Inflammatory macrophage treated with lipopolysaccharide for 4 hours (primary cell): ENCODE measurements around the gene MYO16.
"Not testable (repeated sequence)": the region's sequence is repeated elsewhere in the genome, so short reads cannot be mapped to it uniquely, and the experiment has no call there.

Experiments
- DNase-seq: peaks from one replicate; pipeline ENCODE4 v3.0.0-alpha.2; 2020

Gene MYO16

DNA sequence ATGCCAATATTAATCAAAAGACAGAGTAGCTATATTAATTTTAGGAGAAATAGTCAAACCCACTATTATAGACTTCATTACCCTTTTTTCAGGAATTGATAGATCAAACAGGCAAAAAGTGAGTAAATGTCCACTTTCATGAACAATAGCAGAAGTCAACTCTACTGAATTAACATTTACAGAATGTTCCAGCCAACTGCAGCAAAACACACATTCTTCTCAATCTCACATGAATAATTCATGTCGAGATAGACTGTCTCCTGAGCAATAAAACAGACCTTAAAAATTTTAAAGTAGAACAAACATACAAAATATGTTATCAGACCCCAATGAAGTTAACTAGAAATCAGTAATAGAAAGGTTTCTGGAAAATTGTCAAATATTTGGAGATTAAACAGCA is 118.4 kb downstream of the MYO16 start:
- DNase-seq = no peak

DNA sequence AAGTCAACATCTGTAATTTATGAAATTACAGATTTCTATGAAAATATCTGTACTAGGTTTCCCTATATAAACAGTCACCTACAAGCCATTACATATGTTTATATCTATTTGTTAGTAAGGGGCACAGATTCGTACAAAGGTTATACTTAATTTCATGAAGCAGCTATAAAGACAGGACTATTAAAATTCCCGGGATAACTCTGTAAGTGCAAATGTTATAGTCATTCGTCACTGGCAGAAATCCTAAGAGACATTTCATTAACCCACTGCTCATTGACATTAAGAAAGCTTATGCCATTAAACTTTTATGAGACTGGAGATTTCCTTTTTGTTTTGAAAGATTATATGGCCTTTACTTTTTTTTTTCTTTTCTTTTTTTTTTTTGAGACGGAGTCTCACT is 122.9 kb downstream of the MYO16 start:
- no peak for DNase-seq

- DNase-seq = no peak
These were observed 125.7 kb downstream of the MYO16 start for GRCh38 chr13:108755083-108755482.

GRCh38 chr13:108760129-108760528 is 130.7 kb downstream of the MYO16 start:
- no peak for DNase-seq

- DNase-seq = no peak
These were observed 131.1 kb downstream of the MYO16 start for GRCh38 chr13:108760541-108760940.

DNA sequence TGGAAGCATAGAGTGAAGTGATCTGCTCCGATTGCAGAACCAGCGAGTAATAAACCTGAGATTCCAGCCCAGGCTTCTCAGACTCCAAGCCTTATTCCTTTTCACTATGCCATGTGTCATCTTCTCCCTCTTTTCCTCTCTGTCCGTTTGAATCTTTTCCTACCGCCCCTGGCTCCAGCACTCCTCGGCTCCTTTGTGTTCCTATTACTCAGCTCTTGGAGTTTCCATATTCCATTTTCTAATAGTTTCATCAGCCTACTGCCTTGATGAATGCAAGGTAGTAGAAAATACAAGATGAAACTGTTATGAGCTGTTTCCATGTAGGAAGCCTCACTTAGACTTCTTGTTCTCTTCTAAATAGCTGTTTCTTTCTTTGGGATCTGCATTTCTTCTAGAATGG is 138.6 kb downstream of the MYO16 start:
- DNase-seq = no peak

GRCh38 chr13:108769213-108770070 is 140.0 kb downstream of the MYO16 start:
- no peak for DNase-seq

GRCh38 chr13:108775597-108775996 is 146.2 kb downstream of the MYO16 start:
- DNase-seq = no peak

DNA sequence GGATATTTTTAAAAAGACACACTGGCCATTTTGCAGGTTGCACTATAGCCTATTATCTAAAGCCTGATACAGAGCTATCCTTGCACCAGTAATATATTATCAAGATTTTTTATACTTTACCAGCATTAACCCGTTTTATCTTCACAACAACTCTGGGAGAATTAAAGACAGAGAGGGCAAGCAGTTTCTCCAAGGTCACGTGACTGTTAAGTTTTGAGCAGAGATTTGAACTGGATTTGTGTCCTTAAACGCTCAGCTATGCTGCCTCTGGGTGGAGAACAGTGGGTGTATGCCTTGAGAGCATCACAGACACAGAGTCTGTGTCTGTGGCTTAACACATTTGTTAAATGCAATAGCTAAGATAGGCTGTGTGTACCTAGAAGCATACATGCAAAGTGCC is 147.2 kb downstream of the MYO16 start:
- DNase-seq = no peak

GRCh38 chr13:108777421-108778420 is 148.3 kb downstream of the MYO16 start:
- DNase-seq = no peak

DNA sequence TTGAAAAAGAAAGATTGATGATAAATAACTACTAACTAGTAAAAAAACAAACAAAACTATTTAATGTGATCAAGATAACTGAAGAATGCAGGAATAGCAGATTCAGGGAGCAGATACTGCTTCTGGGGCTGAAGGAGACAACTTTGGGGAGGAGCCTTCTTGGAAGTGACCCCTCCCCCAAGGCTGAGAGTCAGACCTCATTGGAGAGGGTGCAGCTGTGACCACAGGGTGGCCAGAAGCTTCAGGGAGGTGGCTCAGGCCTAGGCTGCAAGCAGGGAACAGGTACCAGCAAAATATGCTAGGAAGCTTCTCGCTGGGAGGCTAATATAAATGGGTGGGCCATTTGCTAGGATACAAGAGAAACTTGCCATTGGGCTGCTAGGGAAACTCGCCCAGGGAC is 149.9 kb downstream of the MYO16 start:
- no peak for DNase-seq

DNA sequence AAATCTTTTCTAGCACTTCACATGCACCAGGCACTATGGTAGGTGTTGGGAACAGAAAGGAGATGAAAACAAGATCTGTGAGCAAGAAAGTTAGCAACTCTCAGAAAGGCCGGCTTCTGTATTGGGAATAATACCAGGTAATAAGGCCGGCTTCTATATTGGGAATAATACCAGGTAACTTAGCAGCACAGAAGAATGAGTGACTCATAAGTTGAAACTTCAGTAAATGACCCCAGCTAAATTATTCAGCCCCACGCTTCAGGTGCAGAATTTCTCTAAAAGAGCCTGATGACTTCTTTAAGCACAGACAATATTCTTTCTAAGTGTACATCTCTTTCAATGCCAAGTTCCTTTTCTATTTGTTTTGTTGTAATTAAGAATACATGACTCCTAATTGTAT is 151.3 kb downstream of the MYO16 start:
- DNase-seq = no peak

DNA sequence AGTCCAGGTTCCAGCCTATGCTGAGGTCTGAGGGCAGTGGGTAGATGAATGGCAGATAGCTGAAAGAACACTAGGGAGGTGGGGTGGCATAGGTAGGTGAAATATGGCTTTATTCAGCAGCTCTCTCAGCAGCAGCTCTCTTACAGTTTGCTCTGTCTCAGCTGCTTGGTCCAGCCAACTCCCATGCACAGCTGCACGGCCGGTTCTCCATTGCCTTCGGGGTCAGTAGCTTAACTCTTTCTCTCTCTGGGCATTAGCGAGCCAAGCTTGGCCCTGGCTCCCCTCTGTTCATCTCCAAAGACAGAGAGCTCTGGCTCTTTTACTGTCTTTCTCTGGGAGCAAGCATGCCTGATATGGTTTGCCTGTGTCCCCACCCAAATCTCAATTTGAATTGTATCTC is 151.9 kb downstream of the MYO16 start:
- no peak for DNase-seq

GRCh38 chr13:108782480-108782879 is 153.1 kb downstream of the MYO16 start:
- not testable (repeated sequence) for DNase-seq

GRCh38 chr13:108785844-108786243 is 156.4 kb downstream of the MYO16 start:
- no peak for DNase-seq

GRCh38 chr13:108786456-108787200 is 157.2 kb downstream of the MYO16 start:
- DNase-seq = no peak

- DNase-seq = no peak
These were observed 158.4 kb downstream of the MYO16 start for GRCh38 chr13:108787700-108788414.

DNA sequence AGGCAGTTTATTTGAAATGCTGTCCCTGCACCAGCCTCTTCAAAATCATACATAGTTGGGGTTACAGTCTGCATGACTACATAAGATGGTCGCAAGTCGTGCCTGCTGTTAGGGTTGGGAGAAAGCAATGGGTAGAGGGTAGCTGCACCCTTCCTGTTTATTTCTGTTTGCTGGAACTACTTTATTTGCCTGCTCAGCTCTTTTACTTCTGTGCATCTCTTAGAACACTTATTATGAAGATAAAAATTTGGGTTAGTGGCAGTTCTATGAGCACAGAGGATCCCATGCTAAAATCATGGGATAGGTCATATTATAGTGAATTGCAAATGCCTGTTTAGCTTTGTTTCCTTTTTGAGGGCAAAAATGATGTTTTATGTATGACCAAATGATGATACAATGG is 160.1 kb downstream of the MYO16 start:
- DNase-seq = no peak

- no peak for DNase-seq
These were observed 166.4 kb downstream of the MYO16 start for GRCh38 chr13:108795841-108796240.

GRCh38 chr13:108797354-108797753 is 167.9 kb downstream of the MYO16 start:
- DNase-seq = no peak

DNA sequence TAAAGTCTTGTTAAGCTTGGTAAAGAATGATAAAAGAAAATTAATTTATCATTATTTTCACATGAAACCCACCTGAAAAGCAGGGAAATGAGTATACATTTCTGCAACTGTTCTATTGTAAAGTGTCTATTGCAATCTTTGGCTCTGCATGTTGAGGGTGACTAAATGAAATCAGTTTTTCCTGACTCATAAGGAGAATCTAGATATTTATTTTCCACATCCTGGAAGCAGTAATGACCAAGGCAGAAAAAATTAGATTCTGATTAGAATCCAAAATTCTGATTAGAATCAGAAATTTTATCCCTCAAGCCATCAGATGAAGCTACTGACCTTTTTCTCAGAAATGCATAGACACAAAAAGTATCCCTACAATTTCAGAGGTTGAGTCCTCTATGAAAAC is 178.4 kb downstream of the MYO16 start:
- no peak for DNase-seq

GRCh38 chr13:108812165-108812564 is 182.8 kb downstream of the MYO16 start:
- no peak for DNase-seq
